Tibial artery (tissue), 4 donors: Measurements from ENCODE around the gene PSEN1.

ENCODE experiments used
- DNase-seq, 2 donors: peaks; one replicate each; pipeline ENCODE4 v3.0.0-alpha.2; 2019
- H3K27ac ChIP-seq, 2 donors: fragments of 200-600 bp; sonication (generic) in 1 of 2; 1 replicate in 1 of 2; 2 replicates in 1 of 2; pipeline ENCODE4 v1.5.1; 2018 to 2019; ENCODE audit warnings: mild to moderate bottlenecking in 1 of 2
- H3K27me3 ChIP-seq, 2 donors: fragments of 200-600 bp; sonication (generic) in 1 of 2; one replicate each; pipeline versions ENCODE4 v1.5.1 to v1.6.0; 2016 to 2019
- H3K36me3 ChIP-seq, 3 donors: fragments of 200-600 bp; sonication (generic) in 2 of 3; one replicate each; pipeline ENCODE4 v1.5.1; 2016 to 2019; ENCODE audit warnings: mild to moderate bottlenecking in 2 of 3
- H3K4me1 ChIP-seq, 4 donors: fragments of 200-600 bp; sonication (generic) in 2 of 4; 1 replicate in 3 of 4; 2 replicates in 1 of 4; pipeline ENCODE4 v1.5.1; 2016 to 2019
- H3K4me3 ChIP-seq, 2 donors: fragments of 200-600 bp; sonication (generic) in 1 of 2; 1 replicate in 1 of 2; 2 replicates in 1 of 2; pipeline ENCODE4 v1.5.1; 2018 to 2019; ENCODE audit warnings: mild to moderate bottlenecking in 2 of 2
- H3K9me3 ChIP-seq, 3 donors: fragments of 200-600 bp; sonication (generic) in 1 of 3; one replicate each; pipeline ENCODE4 v1.5.1; 2016 to 2019
- CTCF ChIP-seq, 2 experiments: fragments of 200-600 bp in 1 of 2; fragments of 450-650 bp in 1 of 2; IDR thresholded peaks; one replicate each; pipeline ENCODE4 v1.5.1; 2017 to 2019; ENCODE audit warnings: antibody characterized with exemption in 2 of 2, mild to moderate bottlenecking in 1 of 2, moderate library complexity in 1 of 2
- intact Hi-C: fragments of 100-400 bp; cut with DNase I; formaldehyde crosslinking; loops from one replicate; pipeline ENCODE4 v1.15.0; 2023; ENCODE audit warnings: low total_unique reads

Gene PSEN1

GRCh38 chr14:73217411-73217810 is 81.1 kb downstream of the PSEN1 start:
- no peaks in the 10 kb centered on the region for H3K27me3 ChIP-seq
- no peaks in the 10 kb centered on the region for H3K9me3 ChIP-seq
- peaks cover 52 to 66% (median 63%) of the 10 kb centered on the region in 3 donors for H3K36me3 ChIP-seq
- no peak overlapping the region for H3K27ac ChIP-seq
- TF ChIP-seq CTCF (IDR thresholded peaks at IDR 0.05), result no peak
- no peak overlapping the region for H3K4me3 ChIP-seq
- no peak for DNase-seq
- H3K4me1 ChIP-seq, result no peaks in the 10 kb centered on the region
- intact Hi-C loops, result no loop called here

GRCh38 chr14:73220061-73220460 is 83.8 kb downstream of the PSEN1 start:
- no peaks in the 10 kb centered on the region for H3K9me3 ChIP-seq
- no peaks in the 10 kb centered on the region for H3K27me3 ChIP-seq
- H3K27ac ChIP-seq, result no peak overlapping the region
- intact Hi-C loops, result no loop called here
- H3K36me3 ChIP-seq, result peaks cover 36 to 54% (median 48%) of the 10 kb centered on the region in 3 donors
- no peak for DNase-seq
- no peaks in the 10 kb centered on the region for H3K4me1 ChIP-seq
- TF ChIP-seq CTCF (IDR thresholded peaks at IDR 0.05), result no peak
- H3K4me3 ChIP-seq, result no peak overlapping the region

- no peaks in the 10 kb centered on the region for H3K4me1 ChIP-seq
- intact Hi-C loops, result no loop called here
- H3K27ac ChIP-seq, result no peak overlapping the region
- H3K4me3 ChIP-seq, result no peak overlapping the region
- H3K36me3 ChIP-seq, result peaks cover 35 to 58% (median 48%) of the 10 kb centered on the region in 3 donors
- H3K27me3 ChIP-seq, result no peaks in the 10 kb centered on the region
- TF ChIP-seq CTCF (IDR thresholded peaks at IDR 0.05), result no peak
- DNase-seq, result no peak
- H3K9me3 ChIP-seq, result no peaks in the 10 kb centered on the region
These were observed 84.3 kb downstream of the PSEN1 start for GRCh38 chr14:73220634-73221033.

- Histone ChIP-seq H3K9me3 (no peaks in the 10 kb centered on the region), H3K4me1 (no peaks in the 10 kb centered on the region), H3K36me3 (peaks cover 33 to 58% (median 39%) of the 10 kb centered on the region in 3 donors), H3K4me3 (no peak overlapping the region), H3K27ac (no peak overlapping the region), H3K27me3 (no peaks in the 10 kb centered on the region)
- intact Hi-C loops, result no loop called here
- TF ChIP-seq CTCF (IDR thresholded peaks at IDR 0.05), result no peak
- no peak for DNase-seq
These were observed 85.6 kb downstream of the PSEN1 start for GRCh38 chr14:73221945-73222344.

- peaks cover 0 to 4% (median 2%) of the 10 kb centered on the region in 4 donors for H3K4me1 ChIP-seq
- intact Hi-C loops, result no loop called here
- no peak overlapping the region for H3K4me3 ChIP-seq
- H3K36me3 ChIP-seq, result peaks cover 22 to 47% (median 28%) of the 10 kb centered on the region in 3 donors
- no peak for DNase-seq
- H3K27ac ChIP-seq, result no peak overlapping the region
- no peaks in the 10 kb centered on the region for H3K9me3 ChIP-seq
- TF ChIP-seq CTCF (IDR thresholded peaks at IDR 0.05), result no peak
- no peaks in the 10 kb centered on the region for H3K27me3 ChIP-seq
These were observed 86.7 kb downstream of the PSEN1 start for GRCh38 chr14:73223049-73223448.

- no peaks in the 10 kb centered on the region for H3K27me3 ChIP-seq
- H3K36me3 ChIP-seq, result peaks cover 0 to 22% (median 5%) of the 10 kb centered on the region in 3 donors
- H3K27ac ChIP-seq, result no peak overlapping the region
- peaks cover 0 to 12% (median 9%) of the 10 kb centered on the region in 4 donors for H3K4me1 ChIP-seq
- no peak overlapping the region for H3K4me3 ChIP-seq
- H3K9me3 ChIP-seq, result no peaks in the 10 kb centered on the region
- intact Hi-C loops, result no loop called here
- no peak for DNase-seq
- TF ChIP-seq CTCF (IDR thresholded peaks at IDR 0.05), result no peak
These were observed 89.2 kb downstream of the PSEN1 start for GRCh38 chr14:73225496-73225895.
